PC-3 (cell line): ENCODE results near the gene DACH2. TPM values are rescaled to one million over a fixed set of nuclear protein-coding genes. Genes with fewer than 3 reads are reported as not detected.

ENCODE experiments used
- ATAC-seq: fragments of 200-7000 bp; cut with Tn5 transposase; 2 replicates; pipeline ENCODE4 v1.9.1; 2020; ENCODE audit warnings: mild to moderate bottlenecking, moderate library complexity
- BruUV-seq: library from RNA; stranded (reverse); fragments of 400-500 nt; replicated peaks from 2 replicates; lab custom pipeline; 2021; lab: Mats Ljungman, UMichigan
- CTCF ChIA-PET: fragments of 300-600 bp; sonication (Branson Sonifier 250); formaldehyde crosslinking; loops from one replicate; lab custom pipeline; 2022; ENCODE audit warnings: antibody characterized with exemption; lab: Charles Lee
- POLR2A ChIA-PET: fragments of 300-600 bp; sonication (Branson Sonifier 250); formaldehyde crosslinking; loops from one replicate; lab custom pipeline; 2022; ENCODE audit warnings: antibody characterized with exemption; ENCODE audit not compliant: unreplicated experiment; lab: Charles Lee
- DNase-seq: peaks from one replicate; pipeline ENCODE4 v3.0.0-alpha.2; 2015
- H2AFZ ChIP-seq: fragments of 300-600 bp; sonication (generic); 2 replicates; pipeline ENCODE4 v1.6.0; 2016; ENCODE audit warnings: antibody characterized with exemption, low read length
- H3F3A ChIP-seq: fragments of 300-600 bp; sonication (generic); one replicate; pipeline ENCODE4 v1.6.0; 2017; ENCODE audit warnings: antibody characterized with exemption, low read length, control low read depth, mild to moderate bottlenecking; ENCODE audit not compliant: unreplicated experiment
- H3K27ac ChIP-seq: fragments of 300-600 bp; sonication (generic); 2 replicates; pipeline ENCODE4 v1.5.1; 2016; ENCODE audit warnings: mild to moderate bottlenecking, low read length
- H3K27me3 ChIP-seq: fragments of 300-600 bp; sonication (generic); 2 replicates; pipeline ENCODE4 v1.6.1; 2016; ENCODE audit warnings: low read length, mixed read lengths
- H3K36me3 ChIP-seq: fragments of 300-600 bp; sonication (generic); 2 replicates; pipeline ENCODE4 v1.6.1; 2016; ENCODE audit warnings: low read depth, mixed run types, low read length, mixed read lengths
- H3K4me1 ChIP-seq: fragments of 300-600 bp; sonication (generic); 2 replicates; pipeline ENCODE4 v1.5.1; 2016; ENCODE audit warnings: low read length; ENCODE audit not compliant: insufficient read depth
- H3K4me2 ChIP-seq: fragments of 300-600 bp; sonication (generic); 2 replicates; pipeline ENCODE4 v1.6.0; 2016; ENCODE audit warnings: low read length
- H3K4me3 ChIP-seq: fragments of 300-600 bp; sonication (generic); 2 replicates; pipeline ENCODE4 v1.5.1; 2016; ENCODE audit warnings: mild to moderate bottlenecking, low read length, mixed read lengths
- H3K79me2 ChIP-seq: fragments of 300-600 bp; sonication (generic); 2 replicates; pipeline ENCODE4 v1.6.1; 2017; ENCODE audit warnings: low read length, mixed read lengths
- H3K9ac ChIP-seq: fragments of 300-600 bp; sonication (generic); 2 replicates; pipeline ENCODE4 v1.6.0; 2016; ENCODE audit warnings: mild to moderate bottlenecking, low read length
- H3K9me2 ChIP-seq: fragments of 300-600 bp; sonication (generic); replicated peaks from 2 replicates; pipeline ENCODE4 v1.6.1; 2016; ENCODE audit warnings: mixed run types, low read length, mixed read lengths
- H3K9me3 ChIP-seq: fragments of 300-600 bp; sonication (generic); 2 replicates; pipeline ENCODE4 v1.6.1; 2016; ENCODE audit warnings: low read length, mixed read lengths
- H4K20me1 ChIP-seq: fragments of 300-600 bp; sonication (generic); 2 replicates; pipeline ENCODE4 v1.6.1; 2016; ENCODE audit warnings: low read length, mixed read lengths
- EZH2 ChIP-seq: fragments of 300-600 bp; sonication (generic); IDR thresholded peaks from one replicate; pipeline ENCODE4 v1.6.1; 2017; ENCODE audit warnings: antibody characterized with exemption, mild to moderate bottlenecking, low read length; ENCODE audit not compliant: unreplicated experiment
- EZH2phosphoT487 ChIP-seq: fragments of 300-600 bp; sonication (generic); IDR thresholded peaks from 2 replicates; pipeline ENCODE4 v1.6.1; 2018; ENCODE audit warnings: mild to moderate bottlenecking, antibody characterized with exemption, low read length, borderline replicate concordance
- intact Hi-C: fragments of 100-400 bp; cut with micrococcal nuclease; formaldehyde crosslinking; loops from 2 replicates; pipeline ENCODE4 v1.9.0; 2023
- total RNA-seq: library from RNA; depleted of rRNA; stranded (reverse); fragments of >200 nt; gene quantifications from 2 replicates; pipeline ENCODE4 v1.2.3, GENCODE V29; 2014
- TF ChIP-seq, protein P1 (sequence below): fragments of 300-600 bp; sonication (generic); conservative IDR thresholded peaks from 2 replicates; pipeline ENCODE4 v1.5.1; 2017; ENCODE audit warnings: antibody characterized with exemption, low read depth, mild to moderate bottlenecking, low read length

DACH2 gene
- total RNA-seq, 1 experiment from 2014 or later = not detected

DNA sequence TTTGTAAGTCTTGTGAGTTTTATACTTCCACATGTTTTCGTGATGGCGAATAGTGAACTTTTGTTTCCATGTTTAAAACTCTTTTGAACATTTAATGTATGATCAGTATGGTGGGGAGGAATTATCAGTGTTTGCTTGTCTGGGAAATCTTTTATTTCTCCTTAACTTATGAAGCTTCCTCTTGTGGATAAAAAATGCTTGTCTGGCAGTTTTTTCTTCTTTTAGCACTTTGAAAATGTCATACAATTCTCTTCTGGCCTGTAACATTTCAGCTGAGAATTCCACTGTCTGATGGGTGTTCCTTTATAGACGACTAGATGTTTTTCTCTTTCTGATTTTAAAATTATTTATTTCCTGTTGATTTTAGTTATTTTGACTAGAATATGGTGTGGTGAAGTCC, 576.0 kb downstream of the DACH2 start:
- H3K9me2 ChIP-seq = no peaks in the 10 kb centered on the region
- no peaks in the 10 kb centered on the region for H4K20me1 ChIP-seq
- POLR2A ChIA-PET = no interaction called here
- H3K27me3 ChIP-seq = no peaks in the 10 kb centered on the region
- H3F3A ChIP-seq = no peaks in the 10 kb centered on the region
- H3K27ac ChIP-seq = no peak overlapping the region
- H3K9ac ChIP-seq = no peak overlapping the region
- H3K79me2 ChIP-seq = no peaks in the 10 kb centered on the region
- DNase-seq (no peak), ATAC-seq (no peak)
- H3K4me3 ChIP-seq = no peak overlapping the region
- H3K9me3 ChIP-seq = no peaks in the 10 kb centered on the region
- no peak overlapping the region for H2AFZ ChIP-seq
- TF ChIP-seq, protein P1, sequence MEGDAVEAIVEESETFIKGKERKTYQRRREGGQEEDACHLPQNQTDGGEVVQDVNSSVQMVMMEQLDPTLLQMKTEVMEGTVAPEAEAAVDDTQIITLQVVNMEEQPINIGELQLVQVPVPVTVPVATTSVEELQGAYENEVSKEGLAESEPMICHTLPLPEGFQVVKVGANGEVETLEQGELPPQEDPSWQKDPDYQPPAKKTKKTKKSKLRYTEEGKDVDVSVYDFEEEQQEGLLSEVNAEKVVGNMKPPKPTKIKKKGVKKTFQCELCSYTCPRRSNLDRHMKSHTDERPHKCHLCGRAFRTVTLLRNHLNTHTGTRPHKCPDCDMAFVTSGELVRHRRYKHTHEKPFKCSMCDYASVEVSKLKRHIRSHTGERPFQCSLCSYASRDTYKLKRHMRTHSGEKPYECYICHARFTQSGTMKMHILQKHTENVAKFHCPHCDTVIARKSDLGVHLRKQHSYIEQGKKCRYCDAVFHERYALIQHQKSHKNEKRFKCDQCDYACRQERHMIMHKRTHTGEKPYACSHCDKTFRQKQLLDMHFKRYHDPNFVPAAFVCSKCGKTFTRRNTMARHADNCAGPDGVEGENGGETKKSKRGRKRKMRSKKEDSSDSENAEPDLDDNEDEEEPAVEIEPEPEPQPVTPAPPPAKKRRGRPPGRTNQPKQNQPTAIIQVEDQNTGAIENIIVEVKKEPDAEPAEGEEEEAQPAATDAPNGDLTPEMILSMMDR = no peak
- no peak for TF ChIP-seq EZH2phosphoT487
- TF ChIP-seq EZH2 = no peak
- H3K4me1 ChIP-seq = no peaks in the 10 kb centered on the region
- intact Hi-C loops = no loop called here
- H3K4me2 ChIP-seq = no peak overlapping the region
- H3K36me3 ChIP-seq = no peaks in the 10 kb centered on the region
- no TSS peak for BruUV-seq
- CTCF ChIA-PET = no interaction called here

DNA sequence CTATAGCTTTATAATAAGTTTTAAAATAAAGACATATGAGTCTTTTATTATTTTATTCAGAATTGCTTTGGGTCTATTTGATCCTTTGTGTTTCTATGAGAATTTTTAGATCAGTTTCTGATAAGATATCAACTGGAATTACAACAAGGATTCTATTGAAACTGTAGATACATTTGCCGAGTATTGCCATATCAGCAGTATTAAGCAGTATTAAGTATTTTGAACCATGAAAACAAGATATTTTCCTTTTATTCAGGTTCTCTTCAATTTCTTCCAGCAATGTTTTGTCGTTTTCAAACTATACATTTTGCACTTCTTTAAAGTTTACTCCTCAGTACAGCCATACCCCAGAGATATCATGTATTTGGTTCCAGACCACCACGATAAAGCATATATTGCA, 598.8 kb downstream of the DACH2 start:
- BruUV-seq = no TSS peak

DNA sequence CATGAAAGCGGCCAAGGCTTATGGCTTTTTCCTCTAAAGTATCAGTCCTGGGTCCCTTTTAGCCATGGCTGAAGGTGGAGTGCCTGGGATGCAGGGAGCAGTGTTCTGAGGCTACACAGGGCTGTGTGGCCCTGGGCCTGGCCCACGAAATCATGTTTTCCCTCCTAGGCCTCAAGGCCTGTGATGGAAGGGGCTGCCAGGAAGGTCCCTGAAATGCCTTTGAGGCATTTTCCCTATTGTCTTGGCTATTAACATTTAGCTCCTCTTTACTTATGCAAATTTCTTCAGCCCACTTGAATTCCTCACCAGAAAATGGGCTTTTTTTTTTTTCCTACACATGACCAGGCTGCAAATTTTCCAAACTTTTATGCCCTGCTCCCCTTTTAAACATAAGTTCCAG, 657.0 kb downstream of the DACH2 start:
- Histone ChIP-seq H3K79me2 (no peaks in the 10 kb centered on the region), H3K4me3 (no peak overlapping the region), H3K4me2 (no peak overlapping the region), H3K9ac (no peak overlapping the region), H3K27ac (no peak overlapping the region), H3K27me3 (no peaks in the 10 kb centered on the region), H2AFZ (no peak overlapping the region), H3F3A (no peaks in the 10 kb centered on the region), H3K36me3 (no peaks in the 10 kb centered on the region), H3K4me1 (no peaks in the 10 kb centered on the region), H3K9me2 (no peaks in the 10 kb centered on the region), H3K9me3 (no peaks in the 10 kb centered on the region), H4K20me1 (no peaks in the 10 kb centered on the region)
- BruUV-seq = no TSS peak
- no peak for TF ChIP-seq EZH2phosphoT487
- TF ChIP-seq EZH2 = no peak
- TF ChIP-seq, protein P1 = no peak
- ChIA-PET CTCF (no interaction called here), POLR2A (no interaction called here)
- no peak for DNase-seq
- intact Hi-C loops = loop anchor here (10.0 kb wide), 1 partner anchor 490 kb away; no protein-coding TSS in a partner anchor
- ATAC-seq = no peak

More for the DNA sequence above, 598.8 kb downstream of the DACH2 start:
- Histone ChIP-seq H3K4me3 (no peak overlapping the region), H3K27me3 (no peaks in the 10 kb centered on the region), H3K9me3 (no peaks in the 10 kb centered on the region), H3K4me1 (no peaks in the 10 kb centered on the region), H3K27ac (no peak overlapping the region), H3K36me3 (no peaks in the 10 kb centered on the region), H3K79me2 (no peaks in the 10 kb centered on the region), H4K20me1 (no peaks in the 10 kb centered on the region), H3K4me2 (no peak overlapping the region), H3K9ac (no peak overlapping the region), H3F3A (no peaks in the 10 kb centered on the region), H2AFZ (no peak overlapping the region), H3K9me2 (no peaks in the 10 kb centered on the region)
- TF ChIP-seq, protein P1 = no peak
- TF ChIP-seq EZH2 (no peak), EZH2phosphoT487 (no peak)
- DNase-seq (no peak), ATAC-seq (no peak)
- ChIA-PET POLR2A (no interaction called here), CTCF (no interaction called here)
- intact Hi-C loops = no loop called here
